Measurements from ENCODE around the gene BCL2L12. TPM values are rescaled to one million over a fixed set of nuclear protein-coding genes. Genes with fewer than 3 reads are reported as not detected.

BCL2L12 gene
- total RNA-seq, 1 donor from 2014 or later: 49.2 TPM

DNA sequence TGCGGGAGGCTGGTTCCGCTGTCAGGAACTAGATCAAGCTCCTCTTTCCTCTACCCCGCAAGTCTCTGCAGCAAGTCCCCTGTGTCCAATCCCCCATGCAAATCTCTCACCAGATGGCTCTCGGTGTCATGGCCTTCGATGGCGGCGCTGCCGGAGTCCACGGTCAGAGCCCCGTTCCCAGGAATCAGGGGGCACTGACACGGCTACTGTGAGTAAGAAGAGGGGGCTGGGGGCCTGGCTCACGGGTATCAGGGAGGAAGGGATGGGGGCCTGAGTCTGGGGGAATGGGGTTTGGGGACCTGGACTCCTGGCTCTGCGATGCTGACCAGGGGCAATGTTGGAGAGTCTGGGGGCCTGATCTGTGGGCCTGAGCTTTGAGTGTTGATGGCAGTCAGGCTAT lies 19.7 kb upstream of the BCL2L12 start:
- Mint-ChIP-seq H3K4me3 (no peak overlapping the region), H3K27me3 (no peaks in the 10 kb centered on the region), H3K9me3 (no peaks in the 10 kb centered on the region), H3K27ac (no peak overlapping the region), H3K4me1 (ENCODE audit: unreplicated experiment) (peaks cover 23% of the 10 kb centered on the region), H3K36me3 (no peaks in the 10 kb centered on the region)
- TF ChIP-seq CTCF (conservative IDR thresholded peaks at IDR 0.05): no peak
- no peak for DNase-seq (ENCODE audit: extremely low spot score, unreplicated experiment)

GRCh38 chr19:49646586-49646985 lies 19.1 kb upstream of the BCL2L12 start:
- no peaks in the 10 kb centered on the region for H3K9me3 Mint-ChIP-seq
- no peak for TF ChIP-seq CTCF (conservative IDR thresholded peaks at IDR 0.05)
- H3K27ac Mint-ChIP-seq: no peak overlapping the region
- no peak overlapping the region for H3K4me3 Mint-ChIP-seq
- no peaks in the 10 kb centered on the region for H3K36me3 Mint-ChIP-seq
- DNase-seq (ENCODE audit: extremely low spot score, unreplicated experiment): no peak
- H3K4me1 Mint-ChIP-seq (ENCODE audit: unreplicated experiment): peaks cover 20% of the 10 kb centered on the region
- H3K27me3 Mint-ChIP-seq: no peaks in the 10 kb centered on the region

GRCh38 chr19:49651029-49651819 lies 14.5 kb upstream of the BCL2L12 start:
- no peak overlapping the region for H3K4me3 Mint-ChIP-seq

DNA sequence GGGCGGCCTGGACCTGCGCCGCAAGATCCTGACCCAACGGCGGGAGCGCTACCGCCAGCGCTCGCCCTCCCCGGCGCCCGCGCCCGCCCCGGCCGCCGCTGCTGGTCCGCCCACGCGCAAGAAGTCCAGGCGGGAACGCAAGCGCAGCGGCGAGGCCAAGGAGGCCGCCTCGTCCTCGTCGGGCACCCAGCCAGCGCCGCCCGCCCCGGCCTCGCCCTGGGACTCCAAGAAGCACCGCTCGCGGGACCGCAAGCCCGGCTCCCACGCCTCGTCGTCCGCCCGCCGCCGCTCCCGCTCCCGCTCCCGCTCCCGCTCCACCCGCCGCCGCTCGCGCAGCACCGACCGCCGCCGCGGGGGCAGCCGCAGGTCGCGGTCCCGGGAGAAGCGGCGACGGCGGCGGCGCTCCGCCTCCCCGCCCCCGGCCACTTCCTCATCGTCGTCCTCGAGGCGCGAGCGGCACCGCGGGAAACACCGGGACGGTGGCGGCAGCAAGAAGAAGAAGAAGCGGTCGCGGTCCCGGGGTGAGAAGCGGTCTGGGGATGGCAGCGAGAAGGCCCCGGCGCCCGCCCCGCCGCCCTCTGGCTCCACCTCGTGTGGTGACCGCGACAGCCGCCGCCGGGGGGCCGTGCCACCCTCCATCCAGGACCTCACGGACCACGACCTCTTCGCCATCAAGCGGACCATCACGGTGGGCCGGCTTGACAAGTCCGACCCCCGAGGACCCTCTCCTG lies 13.7 kb upstream of the BCL2L12 start:
- Mint-ChIP-seq H3K27me3 (no peaks in the 10 kb centered on the region), H3K36me3 (peaks cover 5% of the 10 kb centered on the region)
- TF ChIP-seq CTCF (conservative IDR thresholded peaks at IDR 0.05): no peak

More at GRCh38 chr19:49651029-49651819, 14.5 kb upstream of the BCL2L12 start:
- no peak for DNase-seq (ENCODE audit: extremely low spot score, unreplicated experiment)
- TF ChIP-seq CTCF (conservative IDR thresholded peaks at IDR 0.05): no peak
- Mint-ChIP-seq H3K27ac (no peak overlapping the region), H3K36me3 (peaks cover 5% of the 10 kb centered on the region), H3K27me3 (no peaks in the 10 kb centered on the region), H3K4me1 (ENCODE audit: unreplicated experiment) (no peaks in the 10 kb centered on the region), H3K9me3 (no peaks in the 10 kb centered on the region)

DNA sequence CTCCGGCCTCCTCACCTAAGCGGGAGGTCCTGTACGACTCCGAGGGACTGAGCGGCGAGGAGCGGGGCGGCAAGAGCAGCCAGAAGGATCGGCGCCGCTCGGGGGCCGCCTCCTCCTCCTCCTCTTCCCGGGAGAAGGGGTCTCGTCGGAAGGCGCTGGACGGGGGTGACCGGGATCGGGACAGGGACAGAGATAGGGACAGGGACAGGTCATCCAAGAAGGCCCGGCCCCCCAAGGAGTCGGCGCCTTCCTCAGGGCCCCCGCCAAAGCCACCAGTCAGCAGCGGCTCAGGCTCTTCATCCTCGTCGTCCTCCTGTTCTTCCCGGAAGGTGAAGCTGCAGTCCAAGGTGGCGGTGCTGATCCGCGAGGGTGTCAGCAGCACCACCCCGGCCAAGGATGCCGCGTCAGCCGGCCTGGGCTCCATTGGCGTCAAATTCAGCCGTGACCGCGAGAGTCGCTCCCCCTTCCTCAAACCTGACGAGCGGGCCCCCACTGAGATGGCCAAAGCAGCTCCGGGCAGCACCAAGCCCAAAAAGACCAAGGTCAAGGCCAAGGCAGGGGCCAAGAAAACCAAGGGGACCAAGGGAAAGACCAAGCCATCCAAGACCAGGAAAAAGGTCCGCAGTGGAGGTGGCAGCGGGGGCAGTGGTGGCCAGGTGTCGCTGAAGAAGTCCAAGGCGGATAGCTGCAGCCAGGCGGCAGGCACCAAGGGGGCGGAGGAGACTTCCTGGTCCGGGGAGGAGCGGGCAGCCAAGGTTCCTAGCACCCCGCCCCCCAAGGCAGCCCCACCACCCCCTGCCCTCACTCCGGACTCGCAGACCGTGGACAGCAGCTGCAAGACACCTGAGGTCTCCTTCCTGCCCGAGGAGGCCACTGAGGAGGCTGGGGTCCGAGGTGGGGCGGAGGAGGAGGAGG lies 12.9 kb upstream of the BCL2L12 start:
- H3K9me3 Mint-ChIP-seq: no peaks in the 10 kb centered on the region
- peaks cover 8% of the 10 kb centered on the region for H3K36me3 Mint-ChIP-seq
- H3K4me3 Mint-ChIP-seq: no peak overlapping the region
- no peak overlapping the region for H3K27ac Mint-ChIP-seq
- H3K4me1 Mint-ChIP-seq (ENCODE audit: unreplicated experiment): no peaks in the 10 kb centered on the region
- TF ChIP-seq CTCF (conservative IDR thresholded peaks at IDR 0.05): no peak
- no peak for DNase-seq (ENCODE audit: extremely low spot score, unreplicated experiment)
- no peaks in the 10 kb centered on the region for H3K27me3 Mint-ChIP-seq

More for the DNA sequence above, 13.7 kb upstream of the BCL2L12 start:
- Mint-ChIP-seq H3K4me1 (ENCODE audit: unreplicated experiment) (no peaks in the 10 kb centered on the region), H3K4me3 (no peak overlapping the region), H3K9me3 (no peaks in the 10 kb centered on the region), H3K27ac (no peak overlapping the region)
- DNase-seq (ENCODE audit: extremely low spot score, unreplicated experiment): no peak

All from type B pancreatic cell (in vitro differentiated cells).